ENCODE data around the gene CASQ1.
A peak's percentile ranks its signal among the peaks of the same experiment; 100 is the strongest.

The CASQ1 gene

GRCh38 chr1:160187407-160187806, 3.0 kb upstream of the CASQ1 start:
- TF ChIP-seq, protein P1, sequence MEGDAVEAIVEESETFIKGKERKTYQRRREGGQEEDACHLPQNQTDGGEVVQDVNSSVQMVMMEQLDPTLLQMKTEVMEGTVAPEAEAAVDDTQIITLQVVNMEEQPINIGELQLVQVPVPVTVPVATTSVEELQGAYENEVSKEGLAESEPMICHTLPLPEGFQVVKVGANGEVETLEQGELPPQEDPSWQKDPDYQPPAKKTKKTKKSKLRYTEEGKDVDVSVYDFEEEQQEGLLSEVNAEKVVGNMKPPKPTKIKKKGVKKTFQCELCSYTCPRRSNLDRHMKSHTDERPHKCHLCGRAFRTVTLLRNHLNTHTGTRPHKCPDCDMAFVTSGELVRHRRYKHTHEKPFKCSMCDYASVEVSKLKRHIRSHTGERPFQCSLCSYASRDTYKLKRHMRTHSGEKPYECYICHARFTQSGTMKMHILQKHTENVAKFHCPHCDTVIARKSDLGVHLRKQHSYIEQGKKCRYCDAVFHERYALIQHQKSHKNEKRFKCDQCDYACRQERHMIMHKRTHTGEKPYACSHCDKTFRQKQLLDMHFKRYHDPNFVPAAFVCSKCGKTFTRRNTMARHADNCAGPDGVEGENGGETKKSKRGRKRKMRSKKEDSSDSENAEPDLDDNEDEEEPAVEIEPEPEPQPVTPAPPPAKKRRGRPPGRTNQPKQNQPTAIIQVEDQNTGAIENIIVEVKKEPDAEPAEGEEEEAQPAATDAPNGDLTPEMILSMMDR (IDR thresholded peaks at IDR 0.05; ENCODE audit: insufficient read depth, low read depth, low read length, missing control alignments) = no peak
- no peak for DNase-seq (ENCODE audit: low read depth)
- H3K4me3 ChIP-seq (ENCODE audit: low read depth, low read length) = no peak overlapping the region

GRCh38 chr1:160188341-160188740, 2.0 kb upstream of the CASQ1 start:
- DNase-seq (ENCODE audit: low read depth) = no peak
- H3K4me3 ChIP-seq (ENCODE audit: low read depth, low read length) = no peak overlapping the region
- TF ChIP-seq, protein P1 (IDR thresholded peaks at IDR 0.05; ENCODE audit: insufficient read depth, low read depth, low read length, missing control alignments) = no peak

- no peak overlapping the region for H3K4me3 ChIP-seq (ENCODE audit: low read depth, low read length)
- DNase-seq (ENCODE audit: low read depth) = no peak
- TF ChIP-seq, protein P1 (IDR thresholded peaks at IDR 0.05; ENCODE audit: insufficient read depth, low read depth, low read length, missing control alignments) = no peak
Observed at GRCh38 chr1:160191756-160192155, 1.4 kb downstream of the CASQ1 start.

DNA sequence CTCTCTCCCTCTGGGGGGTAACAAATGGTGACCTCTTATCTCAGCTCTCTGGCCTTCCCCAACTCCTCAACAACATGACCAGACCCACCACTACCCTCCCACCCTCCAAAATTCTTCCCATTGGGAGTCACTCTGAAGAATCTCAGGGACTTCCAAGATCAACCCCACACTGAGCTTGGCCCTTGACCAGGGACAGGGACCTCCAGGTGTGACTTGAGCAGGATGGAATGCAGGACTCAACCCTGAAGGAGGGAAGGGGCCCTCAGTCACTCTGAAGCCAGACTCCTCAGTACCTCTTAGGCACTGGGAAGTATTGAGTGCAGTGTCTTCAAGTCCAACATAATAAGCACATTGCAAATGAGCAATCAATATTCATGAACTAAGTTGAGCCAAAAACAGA, 1.9 kb downstream of the CASQ1 start:
- TF ChIP-seq, protein P1 (IDR thresholded peaks at IDR 0.05; ENCODE audit: insufficient read depth, low read depth, low read length, missing control alignments) = no peak
- no peak overlapping the region for H3K4me3 ChIP-seq (ENCODE audit: low read depth, low read length)
- no peak for DNase-seq (ENCODE audit: low read depth)

GRCh38 chr1:160193091-160193819, 2.9 kb downstream of the CASQ1 start:
- TF ChIP-seq, protein P1 (IDR thresholded peaks at IDR 0.05; ENCODE audit: insufficient read depth, low read depth, low read length, missing control alignments) = peak; percentile 93
- DNase-seq (ENCODE audit: low read depth) = peak; percentile 89
- no peak overlapping the region for H3K4me3 ChIP-seq (ENCODE audit: low read depth, low read length)

GRCh38 chr1:160193832-160194736, 3.7 kb downstream of the CASQ1 start:
- TF ChIP-seq, protein P1 (IDR thresholded peaks at IDR 0.05; ENCODE audit: insufficient read depth, low read depth, low read length, missing control alignments) = no peak
- no peak for DNase-seq (ENCODE audit: low read depth)
- no peak overlapping the region for H3K4me3 ChIP-seq (ENCODE audit: low read depth, low read length)
